Ovary (tissue), 9 donors: ENCODE measurements around the gene TKFC. TPM values are rescaled to one million over a fixed set of nuclear protein-coding genes. Genes with fewer than 3 reads are reported as not detected.

ENCODE experiments used
- DNase-seq, 5 donors: peaks; one replicate each; pipeline ENCODE4 v3.0.0-alpha.2; 2019 to 2020
- H3K27ac ChIP-seq, 2 donors: fragments of 200-600 bp; one replicate each; pipeline versions ENCODE4 v1.5.1 to v1.8.0; 2019 to 2022
- H3K27me3 ChIP-seq: fragments of 200-600 bp; one replicate; pipeline ENCODE4 v1.8.0; 2022
- H3K36me3 ChIP-seq: fragments of 200-600 bp; sonication (generic); one replicate; pipeline ENCODE4 v1.5.1; 2019
- H3K4me1 ChIP-seq: one replicate; pipeline ENCODE4 v1.8.1; 2013; ENCODE audit warnings: mild to moderate bottlenecking, moderate library complexity; ENCODE audit not compliant: insufficient read depth
- H3K4me3 ChIP-seq: fragments of 200-600 bp; sonication (generic); one replicate; pipeline ENCODE4 v1.5.1; 2017
- H3K9me3 ChIP-seq, 2 donors: fragments of 200-600 bp in 1 of 2; sonication (generic) in 1 of 2; one replicate each; pipeline versions ENCODE4 v1.5.1 to v1.8.1; 2013 to 2019; ENCODE audit warnings: mild to moderate bottlenecking in 1 of 2, moderate library complexity in 1 of 2
- EP300 ChIP-seq: sonication (generic); formaldehyde crosslinking; IDR thresholded peaks from one replicate; pipeline ENCODE4 v1.6.1; 2017; ENCODE audit warnings: antibody characterized with exemption
- POLR2A ChIP-seq: fragments of 450-650 bp; IDR thresholded peaks from one replicate; pipeline ENCODE4 v1.6.1; 2017; ENCODE audit warnings: antibody characterized with exemption, mild to moderate bottlenecking, moderate library complexity
- WGBS, 3 donors: extraction: QIAGEN DNeasy Blood & Tissue Kit in 1 of 3; methylation state at CpG; one replicate each; pipeline versions ENCODE4 v1.1.5 to v1.1.7; 2013 to 2017; 5-methylcytosine and 5-hydroxymethylcytosine counted together
- intact Hi-C, 4 donors: fragments of 100-400 bp; cut with DNase I; formaldehyde crosslinking; loops; one replicate each; pipeline versions ENCODE4 v1.11.0 to v1.15.1; 2022 to 2023
- polyA plus RNA-seq, 2 donors: library from polyadenylated mRNA; stranded (reverse); fragments of 200-250 nt in 1 of 2; fragments of 350-450 nt in 1 of 2; fragmentation: Illumina TruSeq in 1 of 2; extraction: RNeasy Lipid Tissue Mini Kit (QIAGEN cat#74804) in 1 of 2; gene quantifications; one replicate each; pipeline ENCODE4 v1.2.3, GENCODE V29; 2013 to 2014
- total RNA-seq, 7 donors: library from RNA; depleted of rRNA in 2 of 7; stranded (reverse); fragments of >200 nt in 2 of 7; fragmentation: NEBNext Ultra II Directional in 3 of 7; extraction: Animal tissue kit (Norgen Biotek cat#: 25700) in 3 of 7; gene quantifications; one replicate each; pipeline versions ENCODE4 v1.1.0 to v1.2.4, GENCODE V29; 2016 to 2023
- TF ChIP-seq, protein P1 (sequence below), 3 donors: fragments of 450-650 bp in 2 of 3; fragments of 200-600 bp in 1 of 3; IDR thresholded peaks; one replicate each; pipeline versions ENCODE4 v1.5.1 to v1.8.0; 2016 to 2022; ENCODE audit warnings: antibody characterized with exemption in 3 of 3, mild to moderate bottlenecking in 1 of 3
- donor health status: DM: no; HTN: no; CAD: no; lungs with moderate emphysema.
- donor health status: DM: no; HTN: no; CAD: no.
- donor health status: Bipolar disorder and iron deficiency.
- donor health status: DM: yes; HTN: yes; CAD: no.
- donor health status: DM: no; HTN: no; CAD: no.
- donor health status: DM: yes; HTN: yes; CAD: no.

Gene TKFC
- total and polyA plus RNA-seq, 9 donors: 19.0 to 41.4 (median 30.4) TPM

DNA sequence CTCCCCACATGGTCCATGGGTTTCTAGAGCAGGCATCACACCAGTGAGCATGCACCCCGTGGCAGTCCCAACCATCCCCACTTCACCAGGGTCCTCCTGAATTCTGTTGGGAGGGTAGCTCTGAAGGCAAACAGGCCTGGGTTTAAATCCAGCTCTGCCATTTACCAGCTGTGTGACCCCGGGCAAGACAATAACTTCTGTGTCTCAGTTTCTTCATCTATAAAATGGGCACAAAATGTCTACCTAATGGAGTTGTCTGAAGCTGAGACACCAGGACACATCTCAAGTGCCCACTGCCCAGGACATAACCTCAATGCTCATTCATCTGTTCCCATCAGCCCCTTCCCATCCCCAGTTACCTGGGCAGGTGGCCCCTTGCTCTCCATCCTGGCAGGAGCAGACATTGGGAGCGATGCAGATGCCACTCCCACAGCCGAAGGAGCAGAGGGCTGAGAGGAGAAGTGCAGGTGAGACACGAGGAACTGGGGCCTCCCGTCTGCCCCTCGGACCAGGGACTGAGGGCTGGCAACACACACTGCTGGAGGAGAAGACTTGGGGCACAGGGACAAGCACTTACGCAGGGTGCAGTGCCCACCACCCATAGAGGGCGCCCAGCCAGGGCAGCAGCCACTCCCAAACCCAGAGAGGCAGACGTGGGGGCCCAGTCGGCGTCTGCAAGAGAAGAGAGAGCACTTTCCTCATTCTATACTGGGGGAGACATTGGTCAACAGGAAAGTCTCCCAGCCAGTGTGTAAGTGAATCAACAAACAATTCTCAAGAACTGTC is 41.9 kb upstream of the TKFC start:
- no peak for DNase-seq
- no peaks in the 10 kb centered on the region for H3K36me3 ChIP-seq
- no peak overlapping the region for H3K4me3 ChIP-seq
- peaks cover 12% of the 10 kb centered on the region for H3K4me1 ChIP-seq
- WGBS, 3 donors: 88 to 90% (median 90%) methylated on average over 12 of the region's 12 CpGs
- H3K27me3 ChIP-seq: no peaks in the 10 kb centered on the region
- H3K9me3 ChIP-seq: no peaks in the 10 kb centered on the region
- intact Hi-C loops: no loop called here
- TF ChIP-seq EP300: no peak
- TF ChIP-seq, protein P1, sequence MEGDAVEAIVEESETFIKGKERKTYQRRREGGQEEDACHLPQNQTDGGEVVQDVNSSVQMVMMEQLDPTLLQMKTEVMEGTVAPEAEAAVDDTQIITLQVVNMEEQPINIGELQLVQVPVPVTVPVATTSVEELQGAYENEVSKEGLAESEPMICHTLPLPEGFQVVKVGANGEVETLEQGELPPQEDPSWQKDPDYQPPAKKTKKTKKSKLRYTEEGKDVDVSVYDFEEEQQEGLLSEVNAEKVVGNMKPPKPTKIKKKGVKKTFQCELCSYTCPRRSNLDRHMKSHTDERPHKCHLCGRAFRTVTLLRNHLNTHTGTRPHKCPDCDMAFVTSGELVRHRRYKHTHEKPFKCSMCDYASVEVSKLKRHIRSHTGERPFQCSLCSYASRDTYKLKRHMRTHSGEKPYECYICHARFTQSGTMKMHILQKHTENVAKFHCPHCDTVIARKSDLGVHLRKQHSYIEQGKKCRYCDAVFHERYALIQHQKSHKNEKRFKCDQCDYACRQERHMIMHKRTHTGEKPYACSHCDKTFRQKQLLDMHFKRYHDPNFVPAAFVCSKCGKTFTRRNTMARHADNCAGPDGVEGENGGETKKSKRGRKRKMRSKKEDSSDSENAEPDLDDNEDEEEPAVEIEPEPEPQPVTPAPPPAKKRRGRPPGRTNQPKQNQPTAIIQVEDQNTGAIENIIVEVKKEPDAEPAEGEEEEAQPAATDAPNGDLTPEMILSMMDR (IDR thresholded peaks at IDR 0.05): no peak
- TF ChIP-seq POLR2A: no peak
- H3K27ac ChIP-seq: no peak overlapping the region

DNA sequence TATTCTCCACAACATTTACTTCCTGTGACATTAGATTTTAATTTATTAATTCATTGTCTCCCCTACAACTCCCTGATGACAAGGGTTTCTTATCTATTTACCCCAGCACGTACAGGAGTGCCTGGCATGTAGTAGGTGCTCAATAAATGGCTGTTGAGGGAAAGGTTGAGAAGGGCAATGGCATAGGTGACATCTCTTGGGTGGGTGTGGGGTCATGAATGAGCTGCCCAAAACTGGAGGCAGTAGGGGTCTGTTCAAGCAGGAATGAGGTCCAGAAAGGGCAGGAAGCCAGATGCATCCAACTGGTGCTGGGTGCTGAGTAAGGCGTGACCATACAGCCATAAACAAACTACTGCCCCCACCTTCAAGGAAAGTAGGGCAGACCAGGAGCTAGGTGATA is 40.7 kb upstream of the TKFC start:
- no peaks in the 10 kb centered on the region for H3K27me3 ChIP-seq
- intact Hi-C loops: no loop called here
- WGBS, 3 donors: 86 to 93% (median 88%) methylated on average over 2 of the region's 2 CpGs

DNA sequence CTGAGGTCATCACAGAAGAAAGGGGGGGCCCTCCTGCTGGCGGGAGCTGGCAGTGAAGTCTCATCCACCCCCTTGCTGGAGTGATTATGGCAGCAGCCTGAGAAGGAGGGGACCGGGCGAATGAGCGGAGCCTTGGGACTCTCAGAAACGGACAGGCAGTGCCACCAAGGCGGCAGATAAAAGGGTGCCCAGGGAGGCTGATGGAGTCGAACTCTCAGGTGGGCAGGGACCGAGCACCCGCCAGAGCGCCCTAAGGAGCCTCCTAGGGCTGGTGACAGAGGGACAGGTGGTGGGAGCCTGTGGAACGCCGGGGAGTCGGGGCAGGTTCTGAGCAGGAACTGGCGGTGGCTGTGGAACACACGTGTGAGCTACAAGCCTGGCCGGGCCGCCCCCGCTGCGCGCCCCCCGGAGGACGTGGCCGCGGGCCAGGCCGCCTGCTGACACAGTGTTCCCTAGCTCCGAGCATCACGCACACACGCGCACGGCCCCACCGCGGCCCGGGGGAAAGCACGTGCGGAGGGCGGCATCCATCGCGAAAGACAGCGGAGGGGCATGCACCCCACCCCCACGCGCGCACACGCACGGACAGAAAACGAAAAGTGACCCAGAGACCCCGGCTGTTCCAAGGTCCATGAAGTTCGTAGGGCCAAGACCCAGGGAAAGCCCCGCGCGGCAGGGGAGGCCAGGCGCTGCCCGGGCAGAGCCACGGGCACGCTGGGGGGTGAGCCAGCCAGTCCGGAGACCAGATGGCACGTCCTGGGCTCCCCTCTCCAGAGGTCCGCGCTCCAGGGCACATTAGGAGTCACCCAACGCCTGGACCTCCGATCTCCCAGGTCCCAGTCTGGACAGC is 38.9 kb upstream of the TKFC start:
- WGBS, 3 donors: 2% methylated on average over 42 to 60 of the region's 60 CpGs
- peak; percentile 84 to 94 (median 88) for DNase-seq
- intact Hi-C loops: no loop called here
- H3K9me3 ChIP-seq: no peaks in the 10 kb centered on the region
- H3K27me3 ChIP-seq: no peaks in the 10 kb centered on the region
- peak overlapping the region; percentile 59 for H3K4me3 ChIP-seq
- no peaks in the 10 kb centered on the region for H3K36me3 ChIP-seq
- TF ChIP-seq POLR2A: peak; percentile 40
- no peak for TF ChIP-seq EP300
- peak overlapping the region; percentile 82 to 95 for H3K27ac ChIP-seq
- H3K4me1 ChIP-seq: peaks cover 19% of the 10 kb centered on the region

More for the DNA sequence above, 40.7 kb upstream of the TKFC start:
- no peak for TF ChIP-seq POLR2A
- TF ChIP-seq, protein P1 (IDR thresholded peaks at IDR 0.05): no peak
- TF ChIP-seq EP300: no peak
- H3K9me3 ChIP-seq: no peaks in the 10 kb centered on the region
- DNase-seq: no peak
- H3K36me3 ChIP-seq: no peaks in the 10 kb centered on the region
- peaks cover 14% of the 10 kb centered on the region for H3K4me1 ChIP-seq
- no peak overlapping the region for H3K4me3 ChIP-seq
- no peak overlapping the region for H3K27ac ChIP-seq

DNA sequence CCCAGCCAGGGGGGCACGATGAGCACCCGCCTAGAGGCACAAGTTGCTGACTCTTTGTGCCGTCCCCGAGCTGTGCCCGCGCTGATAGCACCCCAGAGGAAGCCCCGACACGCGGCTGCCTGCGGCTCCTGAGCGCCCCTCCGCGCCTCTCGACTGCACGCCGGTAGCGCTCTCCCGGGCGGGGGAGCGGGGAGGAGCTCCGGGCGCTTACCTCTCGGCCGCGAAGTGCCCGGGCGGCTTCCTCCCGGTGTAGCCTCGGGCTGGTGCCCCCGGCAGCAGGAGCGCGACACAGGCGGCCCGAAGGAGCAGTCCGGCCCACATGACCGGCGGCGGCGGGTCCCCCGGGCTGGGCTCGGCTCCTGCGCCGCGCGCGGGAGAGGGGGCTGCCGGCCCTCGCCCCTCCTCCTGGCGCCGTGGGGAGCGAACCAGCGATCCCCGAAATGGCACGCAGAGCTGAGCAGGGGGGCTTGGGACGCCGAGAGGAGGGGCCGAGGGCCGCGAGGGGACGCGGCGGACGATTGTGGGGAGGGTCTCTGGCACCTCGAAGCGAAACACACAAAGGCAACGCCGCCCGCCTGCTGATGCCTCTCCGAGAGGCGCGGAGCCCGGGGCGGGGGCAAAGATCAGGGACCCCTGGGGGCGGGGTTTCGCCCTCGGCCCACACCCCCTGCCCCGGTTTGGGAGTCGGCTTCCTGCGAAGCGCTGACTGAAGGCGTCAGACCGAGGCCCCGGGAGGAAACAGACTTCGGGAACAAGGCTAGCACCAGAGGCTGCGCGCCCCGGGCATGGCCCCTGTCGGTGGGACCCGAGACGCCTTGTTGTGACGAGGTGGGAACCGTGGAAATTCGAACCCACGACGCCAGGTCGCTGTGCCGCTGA is 38.1 kb upstream of the TKFC start, which contains the start of gene VWCE:
Gene VWCE (minus strand): TSS at position 600 of the 879 bp plus-strand sequence. CDS start 279 bp downstream, at position 321.
- Histone ChIP-seq H3K4me3 (peak within 1 kb of the TSS; percentile 59), H3K27me3 (no peaks in the 10 kb centered on the region), H3K4me1 (peaks cover 20% of the 10 kb centered on the region), H3K27ac (peak within 1 kb of the TSS; percentile 82 to 95), H3K36me3 (no peaks in the 10 kb centered on the region), H3K9me3 (no peaks in the 10 kb centered on the region)
- intact Hi-C loops: no loop called here
- TF ChIP-seq POLR2A: no peak
- TF ChIP-seq, protein P1 (IDR thresholded peaks at IDR 0.05): peak in 2 of 3 donors; percentile 8 to 17
- no peak for TF ChIP-seq EP300
- WGBS, 3 donors: 2 to 3% (median 2%) methylated on average over 75 to 97 of the region's 97 CpGs
- peak; percentile 71 to 84 (median 75) for DNase-seq
